GM04504 (cell line): Measurements from ENCODE around the gene KIF9.
A peak's percentile ranks its signal among the peaks of the same experiment; 100 is the strongest.
"Not testable (repeated sequence)": the region's sequence is repeated elsewhere in the genome, so short reads cannot be mapped to it uniquely, and the experiment has no call there.

Experiments
- DNase-seq: peaks from one replicate; pipeline ENCODE4 v3.0.0-alpha.2; 2012; ENCODE audit warnings: low read depth

KIF9 gene

GRCh38 chr3:47282424-47283192 lies at the start of gene KIF9, which contains the start of gene KLHL18:
TSS of gene KIF9 (minus strand) at chr3:47282799. CDS start at chr3:47277374, 5,425 bp downstream.
TSS of gene KLHL18 (plus strand) at chr3:47282944. CDS start at chr3:47282966, 22 bp downstream.
- DNase-seq, result peak; percentile 90

- peak; percentile 66 for DNase-seq
Measured at GRCh38 chr3:47324278-47324865, 41.8 kb upstream of the KIF9 start.

GRCh38 chr3:47323431-47324277 lies 41.1 kb upstream of the KIF9 start:
- no peak for DNase-seq

- no peak for DNase-seq
Measured at GRCh38 chr3:47319956-47320355, 37.4 kb upstream of the KIF9 start.

- no peak for DNase-seq
Measured at GRCh38 chr3:47318916-47319315, 36.3 kb upstream of the KIF9 start.

- DNase-seq, result not testable (repeated sequence)
Measured at GRCh38 chr3:47316151-47316550, 33.6 kb upstream of the KIF9 start.

- DNase-seq, result no peak
Measured at GRCh38 chr3:47315069-47315647, 32.6 kb upstream of the KIF9 start.

- no peak for DNase-seq
Measured at GRCh38 chr3:47314056-47314764, 31.6 kb upstream of the KIF9 start.

GRCh38 chr3:47313341-47314055 lies 30.9 kb upstream of the KIF9 start:
- DNase-seq, result no peak

GRCh38 chr3:47310391-47310790 lies 27.8 kb upstream of the KIF9 start:
- DNase-seq, result no peak

- DNase-seq, result not testable (repeated sequence)
Measured at GRCh38 chr3:47309231-47309630, 26.6 kb upstream of the KIF9 start.

- no peak for DNase-seq
Measured at GRCh38 chr3:47306022-47306421, 23.4 kb upstream of the KIF9 start.

- no peak for DNase-seq
Measured at GRCh38 chr3:47301456-47301855, 18.9 kb upstream of the KIF9 start.

- DNase-seq, result no peak
Measured at GRCh38 chr3:47299381-47300318, 17.1 kb upstream of the KIF9 start.

GRCh38 chr3:47298439-47298838 lies 15.8 kb upstream of the KIF9 start:
- DNase-seq, result no peak

GRCh38 chr3:47296562-47297302 lies 14.1 kb upstream of the KIF9 start:
- DNase-seq, result no peak

- no peak for DNase-seq
Measured at GRCh38 chr3:47295976-47296375, 13.4 kb upstream of the KIF9 start.

- no peak for DNase-seq
Measured at GRCh38 chr3:47295322-47295721, 12.7 kb upstream of the KIF9 start.

GRCh38 chr3:47294392-47294791 lies 11.8 kb upstream of the KIF9 start:
- DNase-seq, result no peak
